Stimulated activated CD4-positive, alpha-beta T cell treated with anti-CD3 and anti-CD28 coated beads, Interleukin-2, amount 100 ng/mL, for 4 hours (primary cell): Measurements from ENCODE around the gene DGKK.
"Not testable (repeated sequence)": the region's sequence is repeated elsewhere in the genome, so short reads cannot be mapped to it uniquely, and the experiment has no call there.

ENCODE experiments used
- DNase-seq: peaks from one replicate; pipeline ENCODE4 v3.0.0-alpha.2; 2020; ENCODE audit warnings: low read depth

The DGKK gene

DNA sequence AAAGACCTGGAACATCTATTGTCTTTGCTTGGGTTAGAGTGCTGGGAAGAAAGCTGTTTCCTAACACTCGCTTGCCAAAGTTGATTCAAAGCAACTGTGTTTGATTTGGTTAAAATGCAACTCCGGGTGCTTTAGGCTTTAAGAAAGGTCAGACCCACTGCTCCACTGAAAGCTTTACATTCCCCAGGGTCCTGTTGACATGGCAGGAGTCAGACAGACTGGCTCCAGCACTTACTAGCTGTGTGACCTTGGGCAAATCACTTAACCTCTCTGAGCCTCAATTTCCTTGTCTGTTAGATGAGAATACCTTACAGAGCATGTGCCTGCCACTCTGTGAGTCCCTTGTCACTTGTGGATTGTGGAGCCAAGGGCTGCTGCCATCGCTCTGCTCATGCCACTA is 39.0 kb downstream of the DGKK start:
- no peak for DNase-seq

DNA sequence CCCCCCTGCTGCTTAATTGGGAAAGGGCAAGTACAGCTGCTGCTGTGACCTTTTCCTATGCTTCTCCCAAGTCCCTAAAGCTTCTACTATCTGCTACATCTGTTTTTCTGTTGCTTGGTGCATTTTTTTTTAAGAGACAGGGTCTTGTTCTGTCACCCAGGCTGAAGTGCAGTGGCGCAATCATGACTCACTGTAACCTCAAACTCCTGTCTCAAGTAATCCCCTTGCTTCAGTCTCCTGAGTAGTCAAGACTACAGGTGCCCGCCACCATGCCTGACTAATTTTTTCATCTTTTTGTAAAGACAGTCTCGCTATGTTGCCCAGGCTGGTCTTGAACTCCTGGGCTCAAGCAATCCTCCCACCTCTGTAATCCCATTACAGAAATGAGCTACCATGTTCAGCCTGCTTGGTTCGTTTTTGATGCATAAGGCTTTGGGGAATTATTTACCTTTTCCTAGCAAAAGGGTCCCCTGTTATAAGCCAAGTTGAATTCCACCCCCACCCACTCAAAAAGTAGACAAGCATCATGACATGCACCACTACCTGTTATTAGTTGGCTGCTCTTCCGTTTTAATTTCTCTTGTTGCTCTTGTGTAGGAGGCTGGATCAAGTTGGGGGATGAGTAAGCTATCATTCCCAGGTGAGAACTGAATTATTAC is 39.6 kb downstream of the DGKK start:
- no peak for DNase-seq

DNA sequence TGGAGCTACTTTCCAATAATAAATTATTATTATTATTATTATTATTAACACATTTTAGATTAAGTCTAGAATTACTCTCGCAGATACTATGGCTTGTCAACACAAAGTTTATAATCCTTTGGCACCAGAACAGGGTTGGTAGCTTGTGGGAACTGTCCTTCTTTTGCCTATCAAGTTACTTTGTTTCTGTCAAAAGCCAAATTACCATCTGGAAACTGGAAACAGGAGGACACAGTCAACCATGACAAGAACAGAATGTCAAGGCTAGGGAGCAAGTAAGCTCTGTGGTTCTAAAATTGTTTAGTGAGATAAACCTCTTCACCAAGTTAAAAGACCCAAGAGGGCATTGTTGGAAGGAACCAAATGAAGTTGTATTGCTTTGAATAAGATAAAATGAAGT is 42.5 kb downstream of the DGKK start:
- DNase-seq: no peak

DNA sequence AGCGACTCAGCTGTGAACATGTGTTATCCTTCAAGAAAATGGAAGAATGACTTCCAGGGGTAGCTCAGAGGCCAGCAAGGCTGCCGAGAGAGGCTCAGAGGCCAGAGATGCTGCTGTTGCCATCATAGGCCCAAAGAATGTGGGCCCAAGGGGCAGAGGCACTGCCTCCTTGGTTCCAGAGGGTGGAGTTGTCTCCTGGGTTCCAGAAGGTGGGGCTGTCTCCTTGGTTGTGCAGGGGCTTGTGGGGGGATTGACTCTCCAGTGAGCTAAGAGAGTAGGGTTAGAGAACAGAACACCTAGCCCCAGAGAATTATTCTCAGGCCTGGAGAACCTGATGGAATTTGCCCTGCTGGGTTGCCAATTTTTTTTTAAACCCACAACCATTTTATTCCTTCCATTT is 62.6 kb downstream of the DGKK start:
- DNase-seq: no peak

DNA sequence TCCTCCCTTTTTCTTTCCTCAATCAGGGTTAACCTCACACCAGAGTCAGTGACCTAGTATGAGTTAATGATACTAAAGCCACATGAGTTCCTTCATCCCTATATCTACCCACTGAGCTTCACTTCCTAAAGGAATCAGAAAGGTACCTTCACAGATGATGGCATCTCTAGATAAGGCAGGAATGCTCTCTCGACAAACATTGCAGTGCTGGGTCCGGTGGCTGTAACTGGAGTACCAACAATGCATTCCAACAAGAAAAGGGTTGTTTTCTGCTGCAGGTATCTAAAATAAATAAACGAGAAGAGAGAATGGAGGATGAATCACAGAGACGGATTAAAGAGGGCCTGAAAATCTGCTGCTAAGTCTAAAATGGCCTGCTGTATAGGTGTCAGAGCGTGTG is 66.7 kb downstream of the DGKK start:
- no peak for DNase-seq

DNA sequence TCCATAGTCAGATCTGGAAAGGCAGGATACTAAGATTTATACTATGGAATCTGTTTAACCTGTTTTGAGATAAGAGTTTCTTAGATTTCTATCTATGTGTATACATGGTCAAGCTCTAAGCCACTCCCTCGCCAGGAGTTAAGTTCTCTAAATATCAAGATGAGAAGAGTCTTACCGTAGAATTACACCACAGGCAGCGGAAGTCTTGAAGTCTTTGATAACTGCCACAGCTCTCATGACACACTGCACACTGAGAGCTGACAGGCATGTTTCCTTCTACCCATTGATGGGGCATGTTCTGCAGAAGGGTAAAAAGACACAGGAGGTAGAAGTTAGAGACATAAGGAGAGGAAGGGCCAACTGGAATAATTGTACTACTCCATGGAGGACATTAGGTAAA is 67.7 kb downstream of the DGKK start:
- DNase-seq: no peak

DNA sequence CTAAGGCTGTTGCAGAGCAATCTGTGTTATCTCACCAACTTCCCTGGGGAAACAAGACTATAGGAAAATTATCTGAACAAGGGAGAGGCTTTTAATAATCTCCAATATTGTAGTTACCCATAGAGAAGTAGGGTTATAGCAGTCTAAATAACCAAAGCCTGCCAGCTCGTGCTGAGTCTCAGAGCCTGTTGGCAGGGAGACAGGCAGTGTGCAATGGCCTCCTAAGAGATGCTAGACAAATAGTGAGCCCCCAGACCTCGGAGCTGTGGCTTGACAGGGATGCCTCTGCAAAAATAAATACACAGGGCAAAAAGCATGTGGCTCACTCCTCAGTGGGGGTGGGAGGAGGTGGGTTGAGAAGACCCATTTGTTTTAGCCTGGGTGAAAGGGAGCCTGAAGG is 76.7 kb downstream of the DGKK start:
- DNase-seq: no peak

DNA sequence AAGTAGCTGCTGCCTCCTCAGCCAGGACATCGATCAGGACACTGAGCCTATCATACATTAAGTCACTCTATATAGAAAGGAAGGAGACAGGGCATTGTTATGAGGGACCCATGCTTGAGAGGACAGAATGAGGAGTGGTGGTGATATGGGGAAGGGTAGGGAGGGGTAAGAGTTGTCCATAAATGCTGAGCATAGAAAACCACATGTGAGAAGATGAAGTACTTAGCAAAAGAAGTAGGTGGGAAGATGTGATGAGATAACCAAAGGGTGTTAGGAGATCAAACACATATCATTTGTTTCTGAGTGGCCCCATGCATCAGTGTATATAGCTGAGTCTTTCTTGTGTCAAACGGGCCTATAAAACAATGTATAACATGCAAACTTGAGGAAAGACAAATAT is 84.1 kb downstream of the DGKK start:
- no peak for DNase-seq

DNA sequence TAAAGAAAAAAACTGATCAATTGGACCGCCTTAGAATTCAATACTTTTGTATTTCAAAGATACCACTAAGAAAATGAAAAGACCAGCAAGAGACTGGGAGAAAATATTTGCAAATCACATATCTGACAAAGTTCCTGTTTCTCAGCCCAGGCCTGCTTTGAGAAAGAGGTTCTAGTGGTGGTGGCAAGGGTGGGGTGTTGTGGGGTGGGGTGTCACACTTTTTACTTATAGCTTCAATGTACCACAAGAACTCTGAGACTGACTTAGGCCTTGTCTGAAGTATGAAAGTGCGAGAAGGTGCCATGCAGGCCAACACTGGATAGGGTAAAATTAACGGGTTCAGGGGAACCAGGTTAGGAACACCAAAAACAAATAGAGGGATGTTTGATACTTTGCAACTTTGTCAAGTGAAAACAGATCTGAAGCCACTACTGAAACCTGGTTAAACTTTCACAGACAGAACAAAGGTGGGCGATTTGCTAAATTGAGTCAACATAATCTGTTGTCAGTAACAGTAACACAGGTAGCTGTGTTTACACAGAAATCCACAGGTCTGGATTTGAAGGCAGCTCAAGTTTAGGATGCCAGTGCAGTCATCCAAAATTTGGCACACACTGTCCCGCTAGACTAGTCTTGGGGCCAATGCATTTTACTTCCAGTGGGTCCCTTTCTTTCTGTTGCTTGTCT is 88.8 kb downstream of the DGKK start:
- no peak for DNase-seq

DNA sequence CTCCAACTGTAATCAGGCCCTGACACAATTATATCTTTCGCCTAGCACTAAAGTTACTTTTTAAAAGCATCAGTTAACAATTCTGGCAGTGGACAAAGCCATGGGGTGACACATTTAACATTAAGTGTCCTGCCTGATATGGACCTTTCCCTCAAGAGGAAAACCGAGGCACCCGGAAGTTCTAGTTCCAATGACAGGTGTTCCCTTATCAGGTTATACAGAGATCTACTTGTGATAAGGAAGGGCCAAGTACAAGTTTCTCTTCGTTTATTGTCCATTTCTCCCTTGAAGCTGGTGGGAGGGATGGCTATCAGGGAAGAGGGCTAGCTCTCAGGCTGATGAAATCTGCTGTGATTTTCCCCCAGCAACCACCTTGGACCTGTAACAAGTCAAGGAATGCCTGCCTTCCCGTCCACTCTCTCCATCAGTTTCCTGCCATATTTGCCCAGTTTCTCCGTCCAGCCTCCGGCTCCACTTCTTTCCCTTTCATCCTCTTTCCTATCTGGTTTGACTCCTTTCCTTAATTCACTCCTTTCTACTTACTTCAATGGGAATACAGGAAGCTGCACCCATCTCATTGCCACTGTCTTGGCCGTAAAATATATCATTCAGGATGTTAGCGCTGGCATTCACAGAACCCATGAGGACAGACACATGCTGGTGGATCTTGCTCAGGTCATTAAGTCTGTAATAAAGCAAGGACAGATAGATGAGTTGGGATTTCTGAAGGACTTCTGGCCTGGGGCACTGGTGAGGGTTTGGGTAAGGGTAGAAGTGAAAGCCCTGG is 95.0 kb downstream of the DGKK start:
- no peak for DNase-seq

DNA sequence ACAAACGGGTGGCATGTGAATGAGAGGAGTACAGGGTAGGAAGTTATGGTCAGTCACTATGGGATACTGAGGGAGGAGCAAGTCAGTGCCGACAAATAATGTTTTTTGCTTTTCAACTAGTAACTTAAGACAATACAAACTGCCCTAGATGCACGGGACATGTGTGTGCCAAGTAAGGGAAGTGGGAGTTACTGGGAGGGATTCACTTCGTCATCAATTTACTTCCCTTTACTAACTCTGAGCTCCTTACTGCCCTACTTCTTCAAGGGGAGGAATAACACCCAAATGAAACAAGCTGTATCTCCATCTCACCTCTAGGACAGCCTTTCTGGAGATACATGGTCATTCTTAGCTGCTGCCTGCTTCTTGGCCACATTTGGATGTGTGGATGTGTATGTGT is 97.7 kb downstream of the DGKK start:
- DNase-seq: no peak

DNA sequence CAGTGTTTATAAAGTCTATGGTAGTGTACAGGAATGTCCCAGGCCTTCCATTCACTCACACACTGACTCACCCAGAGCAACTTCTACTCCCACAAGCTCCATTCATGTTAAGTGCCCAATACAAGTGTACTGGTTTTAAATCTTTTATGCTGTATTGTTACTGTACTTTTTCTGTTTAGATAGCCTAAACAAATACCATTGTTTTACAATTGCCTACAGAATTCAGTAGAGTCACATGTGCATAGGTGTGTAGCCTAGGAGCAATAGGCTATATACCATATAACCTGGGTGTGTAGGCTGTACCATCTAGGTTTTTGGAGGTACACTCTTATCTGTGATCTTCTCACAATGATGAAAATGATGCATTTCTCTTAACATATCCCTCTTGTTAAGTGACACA is 126.7 kb downstream of the DGKK start:
- no peak for DNase-seq

DNA sequence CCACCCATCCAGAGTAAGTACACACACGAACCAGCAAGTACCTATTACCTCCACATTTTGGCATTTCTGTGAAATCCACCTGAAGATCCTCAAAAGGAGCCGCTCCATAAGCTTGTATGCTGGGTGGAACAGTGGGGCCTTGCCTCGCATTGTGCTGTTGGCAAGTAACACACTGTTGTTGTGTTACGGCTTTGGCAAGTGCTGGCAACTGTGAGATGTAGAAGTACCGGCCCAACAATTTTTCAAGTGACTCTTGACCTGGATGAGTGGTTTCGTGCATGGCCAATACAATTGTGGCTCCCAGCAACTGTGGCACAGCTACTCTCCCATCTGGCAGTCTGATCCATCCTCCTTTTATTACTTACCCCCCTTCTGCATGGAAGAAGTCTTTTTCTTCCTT is 137.3 kb downstream of the DGKK start:
- DNase-seq: no peak

DNA sequence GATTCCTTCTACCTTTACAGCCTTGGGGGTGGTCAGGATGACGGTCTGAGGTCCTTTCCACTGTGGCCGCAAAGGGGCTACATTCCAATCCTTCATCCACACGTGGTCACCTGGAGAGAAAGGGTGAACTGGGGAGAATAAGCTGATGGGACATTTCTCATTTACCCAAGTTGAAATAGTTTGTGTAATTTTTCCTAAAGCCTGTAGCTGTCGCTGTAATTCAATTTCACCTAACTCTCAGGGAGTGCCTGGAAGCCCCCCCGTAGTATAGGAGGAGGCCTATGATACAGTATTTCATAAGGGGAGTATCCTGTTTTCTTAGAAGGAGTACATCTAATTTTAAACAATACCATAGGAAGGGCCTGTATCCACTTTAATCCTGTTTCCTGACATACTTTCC is 138.0 kb downstream of the DGKK start:
- not testable (repeated sequence) for DNase-seq

DNA sequence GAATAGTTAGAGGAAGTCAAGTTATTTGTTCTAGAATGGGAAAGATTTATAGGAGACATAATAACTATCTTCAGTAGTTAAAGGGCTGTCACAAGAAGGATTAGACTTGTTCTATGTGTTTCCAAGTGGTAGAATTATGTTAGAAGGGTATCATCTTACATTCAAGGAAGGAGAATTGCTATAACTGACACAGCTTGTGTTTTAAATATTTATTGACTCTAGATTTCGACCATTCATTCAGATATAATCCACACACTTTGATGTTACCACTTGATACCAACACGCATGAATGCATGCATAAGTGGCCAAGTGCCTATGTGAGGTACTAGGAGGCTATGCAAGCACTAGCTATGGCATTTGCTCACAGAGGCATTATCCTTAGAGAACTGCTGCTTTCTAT is 143.4 kb downstream of the DGKK start:
- no peak for DNase-seq
